ENCODE data around the gene NKX6-2. TPM values are rescaled to one million over a fixed set of nuclear protein-coding genes. Genes with fewer than 3 reads are reported as not detected.

NKX6-2 gene
- total and polyA plus RNA-seq, 2 of the 8 experiments (the other 6 are each of a cell fraction or from before 2014, with no cell fraction given): 0.06 TPM; not detected in 1

- no peak for TF ChIP-seq CTCF (IDR thresholded peaks at IDR 0.05; ENCODE audit: control extremely low read depth in 1 of 3, insufficient read depth in 1 of 3, low read depth in 1 of 3, low read length in 3 of 3)
- TF ChIP-seq TBP (IDR thresholded peaks at IDR 0.05; ENCODE audit: low read depth, low read length): no peak
- TF ChIP-seq SIRT6 (IDR thresholded peaks at IDR 0.05; ENCODE audit: low read length): no peak
- TF ChIP-seq JUN (IDR thresholded peaks at IDR 0.05; ENCODE audit: low read depth, low read length): no peak
- TF ChIP-seq RFX5 (IDR thresholded peaks at IDR 0.05; ENCODE audit: borderline replicate concordance, low read depth, low read length): no peak
- no peak for TF ChIP-seq KDM5A (IDR thresholded peaks at IDR 0.05; ENCODE audit: low read length)
- TF ChIP-seq TEAD4 (IDR thresholded peaks at IDR 0.05; ENCODE audit: low read depth, low read length): no peak
- TF ChIP-seq SAP30 (IDR thresholded peaks at IDR 0.05; ENCODE audit: insufficient read depth, insufficient replicate concordance, low read length): no peak
Observed at GRCh38 chr10:132748135-132748534, 37.8 kb downstream of the NKX6-2 start (continued).

All from H1 (cell line).